Esophagus (tissue), 2 donors: Measurements from ENCODE around the gene FXYD3. TPM values are rescaled to one million over a fixed set of nuclear protein-coding genes. Genes with fewer than 3 reads are reported as not detected.
"Not testable (repeated sequence)": the region's sequence is repeated elsewhere in the genome, so short reads cannot be mapped to it uniquely, and the experiment has no call there.

ENCODE experiments used
- H3K27ac ChIP-seq, 2 donors: one replicate each; pipeline ENCODE4 v1.5.1; 2013; ENCODE audit warnings: low read depth in 2 of 2, mild to moderate bottlenecking in 2 of 2, inconsistent platforms in 1 of 2, low read length in 1 of 2, moderate library complexity in 1 of 2
- H3K27me3 ChIP-seq, 2 donors: one replicate each; pipeline ENCODE4 v1.6.1; 2013; ENCODE audit warnings: low read length in 2 of 2, control low read depth in 1 of 2, mild to moderate bottlenecking in 1 of 2; ENCODE audit not compliant: insufficient read depth in 2 of 2, control insufficient read depth in 1 of 2
- H3K36me3 ChIP-seq, 2 donors: one replicate each; pipeline ENCODE4 v1.6.1; 2013; ENCODE audit warnings: low read length in 1 of 2; ENCODE audit not compliant: control insufficient read depth in 2 of 2, insufficient read depth in 2 of 2
- H3K4me1 ChIP-seq, 2 donors: one replicate each; pipeline ENCODE4 v1.6.1; 2013; ENCODE audit warnings: low read length in 1 of 2; ENCODE audit not compliant: control insufficient read depth in 2 of 2, insufficient read depth in 2 of 2
- H3K4me3 ChIP-seq, 2 donors: one replicate each; pipeline ENCODE4 v1.5.1; 2013; ENCODE audit warnings: low read length in 2 of 2, mild to moderate bottlenecking in 2 of 2, low read depth in 1 of 2, moderate library complexity in 1 of 2
- H3K9me3 ChIP-seq, 2 donors: one replicate each; pipeline ENCODE4 v1.6.1; 2013; ENCODE audit warnings: mild to moderate bottlenecking in 2 of 2, low read depth in 1 of 2, low read length in 1 of 2, moderate library complexity in 1 of 2; ENCODE audit not compliant: control insufficient read depth in 2 of 2, insufficient read depth in 1 of 2
- WGBS, 2 donors: extraction: QIAGEN DNeasy Blood & Tissue Kit; methylation state at CpG; one replicate each; pipeline ENCODE4 v1.1.7; 2013; 5-methylcytosine and 5-hydroxymethylcytosine counted together
- polyA plus RNA-seq, 2 donors: library from polyadenylated mRNA; stranded (reverse); fragments of 200-250 nt; gene quantifications; one replicate each; pipeline ENCODE4 v1.2.3, GENCODE V29; 2013
- donor health status: healthy with polysubstance abuse.
- donor health status: Bipolar disorder and iron deficiency.

FXYD3 gene
- polyA plus RNA-seq, 2 donors: 630 to 697 TPM

DNA sequence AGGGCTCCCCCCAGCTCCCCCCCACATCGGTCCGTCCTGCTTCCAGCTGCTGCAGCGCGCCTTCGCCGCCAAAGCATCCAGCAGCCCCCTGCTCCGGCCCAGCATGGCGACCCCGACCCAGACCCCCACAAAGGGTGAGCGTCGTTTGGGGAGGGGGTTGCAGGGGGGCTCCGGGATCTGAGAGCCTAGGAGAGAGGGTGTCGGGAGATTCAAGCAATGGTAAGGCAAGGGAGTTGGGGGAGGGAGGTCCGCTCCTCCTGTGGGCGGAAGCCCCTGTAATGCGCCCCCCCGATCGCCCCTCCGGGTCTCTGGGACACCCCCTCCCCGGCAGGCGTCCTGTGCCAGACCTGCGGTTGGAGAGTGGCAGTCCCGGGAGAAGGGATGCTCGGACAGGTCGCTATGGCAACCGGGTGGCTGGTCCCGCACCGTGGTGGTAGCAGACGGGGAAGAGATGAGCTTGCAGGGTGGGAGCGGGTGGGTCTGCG is 27.6 kb downstream of the FXYD3 start, which contains the start of gene FXYD7:
Gene FXYD7 (plus strand): TSS at position 25 of the 485 bp plus-strand sequence. CDS start 79 bp downstream, at position 104.
- no peaks in the 10 kb centered on the region for H3K36me3 ChIP-seq
- H3K27ac ChIP-seq: no peak within 1 kb of the TSS
- H3K4me3 ChIP-seq: no peak within 1 kb of the TSS
- H3K9me3 ChIP-seq: no peaks in the 10 kb centered on the region
- 12 to 15% methylated on average over 29 to 31 of the region's 31 CpGs for WGBS, 2 donors
- H3K4me1 ChIP-seq: peaks cover 0 to 5% of the 10 kb centered on the region in 2 donors
- H3K27me3 ChIP-seq: no peaks in the 10 kb centered on the region

DNA sequence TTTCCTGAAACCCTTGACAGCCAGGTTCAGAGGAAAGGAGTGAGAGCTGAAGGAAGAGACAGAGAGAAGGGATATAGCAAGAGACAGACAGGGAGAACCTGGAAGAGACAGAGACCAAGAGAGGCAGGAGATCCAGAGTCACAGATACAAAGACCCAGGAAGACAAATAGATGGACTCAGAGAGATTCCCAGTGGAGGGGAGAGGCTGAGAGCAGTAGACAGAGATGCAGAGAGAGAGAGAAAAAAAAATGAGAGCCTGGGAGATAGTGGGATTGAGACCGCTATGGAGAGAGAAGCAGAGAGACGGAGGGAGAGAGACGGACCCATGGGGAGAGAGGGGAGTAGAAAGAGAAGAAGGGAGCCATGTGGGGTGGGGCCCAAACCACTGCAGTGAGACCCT is 28.2 kb downstream of the FXYD3 start:
- no peaks in the 10 kb centered on the region for H3K27me3 ChIP-seq
- no peak overlapping the region for H3K27ac ChIP-seq
- H3K4me1 ChIP-seq: peaks cover 0 to 5% of the 10 kb centered on the region in 2 donors
- WGBS, 2 donors: 34 to 44% methylated on average over 3 of the region's 3 CpGs
- no peak overlapping the region for H3K4me3 ChIP-seq
- H3K36me3 ChIP-seq: no peaks in the 10 kb centered on the region
- H3K9me3 ChIP-seq: no peaks in the 10 kb centered on the region

DNA sequence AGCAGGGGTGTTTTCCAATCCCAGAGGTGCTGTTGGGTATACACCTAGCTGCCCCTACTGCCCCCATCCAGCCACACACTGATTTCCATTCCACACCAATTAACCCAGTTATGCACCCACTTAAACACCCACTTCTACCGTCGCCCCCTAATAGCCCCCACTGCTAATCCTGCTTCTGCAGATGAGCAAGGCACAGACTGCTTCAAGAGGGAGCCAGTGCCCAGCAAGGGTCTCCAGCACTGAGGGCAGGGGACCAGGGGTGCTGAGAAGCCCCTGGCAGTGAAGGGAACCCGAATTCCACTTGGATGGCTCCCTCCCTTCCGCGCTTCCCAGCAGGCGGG is 28.6 kb downstream of the FXYD3 start:
- H3K27ac ChIP-seq: no peak overlapping the region
- no peaks in the 10 kb centered on the region for H3K9me3 ChIP-seq
- no peaks in the 10 kb centered on the region for H3K27me3 ChIP-seq
- 30% methylated on average over 6 of the region's 6 CpGs for WGBS, 2 donors
- H3K4me3 ChIP-seq: no peak overlapping the region
- H3K4me1 ChIP-seq: peaks cover 0 to 5% of the 10 kb centered on the region in 2 donors
- no peaks in the 10 kb centered on the region for H3K36me3 ChIP-seq

DNA sequence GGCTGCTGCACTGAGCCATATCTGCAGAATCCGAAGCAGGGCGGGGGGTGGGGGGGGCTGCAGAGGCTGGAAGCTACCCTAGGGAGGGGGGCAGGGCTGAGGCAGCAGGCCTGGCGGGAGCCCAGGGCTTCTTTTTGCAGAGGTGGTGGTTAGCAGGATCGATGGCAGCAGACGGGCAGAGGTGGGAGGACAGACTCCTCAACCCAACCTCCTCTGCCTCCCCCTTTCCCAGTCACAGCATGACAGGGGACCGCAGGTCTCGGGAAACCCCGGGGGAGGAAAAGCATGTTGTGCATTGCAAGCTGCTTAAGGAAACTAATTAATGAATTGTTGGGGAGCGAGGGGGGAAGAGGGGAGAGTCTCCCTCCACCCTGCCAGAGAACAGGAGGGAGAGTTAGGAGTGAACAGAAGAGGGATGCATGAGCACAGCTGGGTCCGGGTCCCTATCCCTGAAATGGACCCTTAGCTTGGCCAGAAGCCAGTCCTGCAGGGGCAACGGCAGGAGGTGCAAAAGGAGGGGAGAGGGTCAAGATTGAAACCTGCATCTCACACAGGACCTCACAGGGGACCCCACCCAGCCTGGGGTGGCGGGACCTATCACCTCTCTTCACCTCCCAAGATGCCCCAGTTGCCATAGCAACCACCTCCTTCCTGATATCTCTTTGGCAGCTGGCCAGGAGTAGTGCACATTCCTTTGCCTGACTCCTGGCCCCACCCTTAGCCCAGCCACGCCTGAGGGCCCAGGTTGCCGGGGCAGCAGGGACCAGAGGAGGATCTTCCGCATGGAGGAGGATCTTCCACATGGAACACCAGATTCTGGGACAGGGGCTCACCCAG is 29.2 kb downstream of the FXYD3 start:
- H3K36me3 ChIP-seq: no peaks in the 10 kb centered on the region
- no peak overlapping the region for H3K27ac ChIP-seq
- H3K9me3 ChIP-seq: no peaks in the 10 kb centered on the region
- H3K4me1 ChIP-seq: peaks cover 0 to 5% of the 10 kb centered on the region in 2 donors
- WGBS, 2 donors: 17 to 27% methylated on average over 15 of the region's 15 CpGs
- no peaks in the 10 kb centered on the region for H3K27me3 ChIP-seq
- no peak overlapping the region for H3K4me3 ChIP-seq

DNA sequence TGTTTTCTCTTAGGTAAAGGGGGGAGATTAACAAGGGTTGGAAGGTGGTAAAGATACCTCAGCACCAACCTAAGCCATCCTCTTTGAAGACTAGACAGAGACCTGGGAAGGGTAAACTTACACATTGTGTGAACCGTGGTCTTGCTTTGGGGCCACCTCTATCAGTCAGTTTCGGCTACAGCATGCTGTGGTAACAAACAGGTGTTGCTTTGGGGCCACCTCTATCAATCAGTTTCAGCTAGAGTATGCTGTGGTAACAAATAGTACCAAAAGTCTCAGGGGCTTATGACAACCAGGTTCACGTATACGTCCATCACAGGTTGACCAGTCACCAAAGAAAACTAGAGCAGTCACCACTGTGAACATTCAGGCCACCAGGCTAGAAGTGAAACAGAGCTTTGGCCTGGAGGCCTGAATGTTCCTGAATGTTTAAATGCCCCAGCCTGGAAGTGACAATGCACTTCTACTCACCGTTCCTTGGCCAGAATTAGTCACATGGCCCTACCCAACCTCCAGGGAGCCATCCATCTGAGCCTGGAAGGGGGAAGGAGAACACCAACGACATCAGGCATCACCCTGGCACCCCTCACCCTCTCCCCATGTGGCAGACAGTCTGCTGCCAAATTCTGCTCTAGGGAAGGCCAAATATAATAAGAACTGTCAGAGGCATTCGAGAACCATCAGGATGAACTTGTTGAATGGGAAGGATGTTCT is 31.3 kb downstream of the FXYD3 start:
- no peaks in the 10 kb centered on the region for H3K36me3 ChIP-seq
- H3K27me3 ChIP-seq: no peaks in the 10 kb centered on the region
- WGBS, 2 donors: 73 to 74% methylated on average over 7 of the region's 7 CpGs
- no peaks in the 10 kb centered on the region for H3K9me3 ChIP-seq
- peaks cover 0 to 3% of the 10 kb centered on the region in 2 donors for H3K4me1 ChIP-seq
- H3K27ac ChIP-seq: no peak overlapping the region
- no peak overlapping the region for H3K4me3 ChIP-seq

DNA sequence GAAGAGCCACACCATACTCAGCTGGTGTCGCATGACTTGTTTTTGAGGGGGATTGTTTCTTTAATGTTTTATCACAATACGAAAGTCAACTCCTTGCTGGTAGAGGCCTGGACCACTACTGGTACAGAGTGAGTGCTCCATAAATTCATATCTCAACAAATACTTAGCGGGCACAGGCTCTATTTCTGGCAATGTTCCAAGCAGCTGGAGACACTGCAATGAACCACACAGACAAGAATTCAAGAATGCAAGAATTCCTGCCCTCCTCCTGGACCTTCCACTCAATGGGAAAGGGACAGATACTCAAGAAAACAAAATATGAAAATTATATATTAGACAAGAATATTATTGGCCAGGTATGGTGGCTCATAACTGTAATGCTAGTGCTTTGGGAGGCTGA is 33.8 kb downstream of the FXYD3 start:
- Histone ChIP-seq H3K4me3 (no peak overlapping the region), H3K4me1 (peaks cover 0 to 2% of the 10 kb centered on the region in 2 donors), H3K27me3 (no peaks in the 10 kb centered on the region), H3K36me3 (no peaks in the 10 kb centered on the region), H3K27ac (no peak overlapping the region), H3K9me3 (no peaks in the 10 kb centered on the region)
- WGBS, 2 donors: 86 to 91% methylated on average over 3 of the region's 3 CpGs

DNA sequence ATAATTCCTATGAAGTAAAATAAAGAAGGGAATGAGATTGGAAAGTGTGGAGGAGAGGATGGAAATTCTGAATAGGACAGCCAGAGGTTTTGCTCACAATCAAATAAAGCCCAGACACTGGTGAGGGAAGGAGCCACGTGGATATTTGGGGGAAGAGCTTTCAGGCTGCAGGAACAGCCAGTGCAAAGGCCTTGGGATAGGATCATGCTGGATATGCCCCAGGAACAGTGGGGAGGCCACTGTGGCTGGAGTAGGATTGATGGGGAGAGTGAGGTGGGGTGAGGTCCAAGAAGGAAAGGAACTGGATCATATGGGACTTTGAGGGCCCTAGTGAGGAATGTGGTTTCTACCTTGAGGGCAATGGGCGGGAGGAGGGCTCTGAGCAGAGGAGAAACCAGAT is 34.8 kb downstream of the FXYD3 start:
- no peak overlapping the region for H3K27ac ChIP-seq
- 69 to 73% methylated on average over 2 of the region's 2 CpGs for WGBS, 2 donors
- no peaks in the 10 kb centered on the region for H3K36me3 ChIP-seq
- no peaks in the 10 kb centered on the region for H3K9me3 ChIP-seq
- no peaks in the 10 kb centered on the region for H3K27me3 ChIP-seq
- no peak overlapping the region for H3K4me3 ChIP-seq
- peaks cover 0 to 6% of the 10 kb centered on the region in 2 donors for H3K4me1 ChIP-seq

DNA sequence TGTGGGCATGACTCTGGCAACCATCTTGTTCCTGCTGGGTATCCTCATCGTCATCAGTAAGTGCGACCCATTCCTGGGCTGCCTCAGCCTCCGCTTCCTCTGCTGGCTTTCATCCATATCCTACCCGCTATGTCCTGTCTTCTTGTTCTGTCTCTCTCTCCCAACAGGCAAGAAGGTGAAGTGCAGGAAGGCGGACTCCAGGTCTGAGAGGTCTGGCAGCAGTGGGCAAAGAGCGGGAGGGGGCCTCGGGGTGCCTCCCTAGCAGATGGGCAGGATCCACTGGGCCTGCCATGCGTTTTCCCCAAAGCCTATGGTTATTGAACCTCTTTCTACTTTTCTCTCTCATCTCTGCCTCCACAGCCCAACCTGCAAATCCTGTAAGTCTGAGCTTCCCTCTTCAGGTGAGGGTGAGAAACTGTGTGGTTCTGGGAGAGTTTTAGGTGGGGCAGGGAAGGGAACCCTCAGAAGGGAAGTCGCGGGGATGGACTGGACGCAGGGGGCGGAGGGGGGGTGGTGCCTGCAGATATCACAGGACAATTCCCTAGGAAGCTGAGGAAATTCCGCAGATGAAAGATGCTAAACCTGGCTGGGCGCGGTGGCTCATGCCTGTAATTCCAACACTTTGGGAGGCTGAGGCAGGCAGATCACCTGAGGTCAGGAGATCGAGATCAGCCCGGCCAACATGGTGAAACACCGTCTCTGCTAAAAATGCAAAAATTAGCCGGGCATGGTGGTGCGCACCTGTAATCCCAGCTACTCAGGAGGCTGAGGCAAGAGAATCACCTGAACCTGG is 35.8 kb downstream of the FXYD3 start:
- Histone ChIP-seq H3K27ac (no peak overlapping the region), H3K36me3 (no peaks in the 10 kb centered on the region), H3K4me3 (no peak overlapping the region), H3K4me1 (peaks cover 0 to 6% of the 10 kb centered on the region in 2 donors), H3K9me3 (no peaks in the 10 kb centered on the region), H3K27me3 (no peaks in the 10 kb centered on the region)
- 87 to 89% methylated on average over 20 of the region's 20 CpGs for WGBS, 2 donors

DNA sequence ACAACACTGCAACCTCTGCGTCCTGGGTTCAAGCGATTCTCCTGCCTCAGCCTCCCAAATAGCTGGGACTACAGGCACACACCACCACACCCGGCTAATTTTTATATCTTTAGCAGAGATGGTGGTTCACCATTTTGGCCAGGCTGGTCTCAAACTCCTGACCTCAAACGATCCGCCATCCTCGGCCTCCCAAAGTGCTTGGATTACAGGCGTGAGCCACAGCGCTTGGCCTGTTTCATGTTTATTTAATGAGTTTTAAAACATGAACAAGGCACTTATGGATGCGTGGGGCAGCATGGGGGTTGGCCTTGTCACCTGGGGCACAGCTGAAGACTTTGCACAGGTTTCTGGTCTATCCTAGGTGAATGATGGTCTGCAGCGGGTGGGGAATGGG is 37.5 kb downstream of the FXYD3 start:
- WGBS, 2 donors: 58 to 61% methylated on average over 10 of the region's 10 CpGs
- not testable (repeated sequence) for H3K4me1 ChIP-seq, H3K9me3 ChIP-seq, H3K27me3 ChIP-seq, H3K27ac ChIP-seq, H3K36me3 ChIP-seq, H3K4me3 ChIP-seq
